Naive B cell (primary cell): Measurements from ENCODE around the gene PTPRO. TPM values are rescaled to one million over a fixed set of nuclear protein-coding genes. Genes with fewer than 3 reads are reported as not detected.

ENCODE experiments used
- ATAC-seq, 2 donors: fragments of 150-1000 bp; cut with Tn5 transposase; 2 replicates each; pipeline ENCODE4 v1.10.0; 2021; ENCODE audit warnings: low read depth in 2 of 2, mild to moderate bottlenecking in 2 of 2, moderate library complexity in 2 of 2
- DNase-seq: peaks from one replicate; pipeline ENCODE4 v3.0.0; 2022
- H3K27ac Mint-ChIP-seq, 6 donors: one replicate each; pipeline ENCODE4 v1.8.0; 2020 to 2022; ENCODE audit warnings: mild to moderate bottlenecking in 6 of 6, mixed read lengths in 6 of 6, moderate library complexity in 5 of 6, inconsistent platforms in 2 of 6
- H3K27me3 Mint-ChIP-seq, 3 donors: one replicate each; pipeline ENCODE4 v1.8.0; 2021 to 2022; ENCODE audit warnings: mixed read lengths in 3 of 3, mild to moderate bottlenecking in 1 of 3
- H3K36me3 Mint-ChIP-seq, 2 donors: one replicate each; pipeline ENCODE4 v1.8.0; 2020 to 2022; ENCODE audit warnings: mixed read lengths in 2 of 2, inconsistent platforms in 1 of 2, mild to moderate bottlenecking in 1 of 2
- H3K4me1 Mint-ChIP-seq, 3 donors: one replicate each; pipeline ENCODE4 v1.8.0; 2020 to 2022; ENCODE audit warnings: mixed read lengths in 3 of 3, inconsistent platforms in 1 of 3, mild to moderate bottlenecking in 1 of 3, moderate library complexity in 1 of 3
- H3K4me3 Mint-ChIP-seq, 8 donors: one replicate each; pipeline ENCODE4 v1.8.0; 2020 to 2022; ENCODE audit warnings: mild to moderate bottlenecking in 8 of 8, mixed read lengths in 8 of 8, moderate library complexity in 8 of 8, inconsistent platforms in 2 of 8
- H3K9me3 Mint-ChIP-seq, 7 donors: one replicate each; pipeline ENCODE4 v1.8.0; 2020 to 2022; ENCODE audit warnings: mixed read lengths in 7 of 7, mild to moderate bottlenecking in 5 of 7, inconsistent platforms in 2 of 7, moderate library complexity in 1 of 7
- polyA plus RNA-seq, 6 donors: library from polyadenylated mRNA; unstranded; fragments of 300-500 nt; fragmentation: Illumina TruSeq; gene quantifications; one replicate each; pipeline ENCODE4 v1.2.3, GENCODE V29; 2021; ENCODE audit warnings: low read depth in 6 of 6

Gene PTPRO
- polyA plus RNA-seq, 6 donors from 2014 or later, result 9.6 to 21.8 (median 13.8) TPM

GRCh38 chr12:15646581-15646980, 324.3 kb downstream of the PTPRO start:
- Mint-ChIP-seq H3K27ac (no peak overlapping the region), H3K36me3 (no peaks in the 10 kb centered on the region), H3K9me3 (no peaks in the 10 kb centered on the region), H3K4me3 (no peak overlapping the region), H3K27me3 (no peaks in the 10 kb centered on the region), H3K4me1 (no peaks in the 10 kb centered on the region)
- ATAC-seq (no peak), DNase-seq (no peak)

Other genes starting within 250 kb of the PTPRO start
- gene RERG, start 101.1 kb upstream of the PTPRO start, polyA plus RNA-seq, result not detected